NB4 (cell line): ENCODE measurements around the gene DAGLA.

ENCODE experiments used
- DNase-seq: peaks from one replicate; pipeline ENCODE4 v3.0.0; 2010; ENCODE audit warnings: low read depth
- H3K4me3 ChIP-seq: one replicate; pipeline ENCODE4 v1.5.1; 2011; ENCODE audit warnings: mild to moderate bottlenecking, low read depth, low read length, moderate library complexity
- CTCF ChIP-seq: IDR thresholded peaks from one replicate; pipeline ENCODE4 v1.5.1; 2012; ENCODE audit warnings: low read depth, low read length
- MAX ChIP-seq: IDR thresholded peaks from 2 replicates; pipeline ENCODE4 v1.6.1; 2011; ENCODE audit warnings: low read depth, low read length
- MYC ChIP-seq: IDR thresholded peaks from 2 replicates; pipeline ENCODE4 v1.6.1; 2011; ENCODE audit warnings: low read depth, low read length
- POLR2A ChIP-seq: IDR thresholded peaks from 2 replicates; pipeline ENCODE4 v1.6.1; 2011; ENCODE audit warnings: mild to moderate bottlenecking; ENCODE audit not compliant: insufficient read length; ENCODE audit errors: extremely low read depth

The DAGLA gene

GRCh38 chr11:61691380-61692156, 11.4 kb downstream of the DAGLA start:
- TF ChIP-seq MYC = no peak
- TF ChIP-seq MAX = no peak
- no peak for TF ChIP-seq POLR2A
- TF ChIP-seq CTCF = no peak
- H3K4me3 ChIP-seq = no peak overlapping the region
- no peak for DNase-seq

GRCh38 chr11:61693922-61694601, 13.9 kb downstream of the DAGLA start:
- TF ChIP-seq MYC (no peak), MAX (no peak), CTCF (no peak), POLR2A (no peak)
- DNase-seq = no peak
- H3K4me3 ChIP-seq = no peak overlapping the region

- DNase-seq = no peak
- no peak overlapping the region for H3K4me3 ChIP-seq
- no peak for TF ChIP-seq CTCF
- TF ChIP-seq MAX = no peak
- TF ChIP-seq MYC = no peak
- TF ChIP-seq POLR2A = no peak
These were observed 14.4 kb downstream of the DAGLA start for GRCh38 chr11:61694602-61694939.

GRCh38 chr11:61694946-61695706, 14.9 kb downstream of the DAGLA start:
- no peak for DNase-seq

More at GRCh38 chr11:61694946-61695706, 14.9 kb downstream of the DAGLA start:
- no peak overlapping the region for H3K4me3 ChIP-seq
- no peak for TF ChIP-seq MAX
- TF ChIP-seq MYC = no peak
- TF ChIP-seq CTCF = no peak
- no peak for TF ChIP-seq POLR2A
